GM18508 (cell line): ENCODE measurements around the gene IGFBP6.

Experiments used
- ATAC-seq: cut with Tn5 transposase; IDR thresholded peaks from one replicate; pipeline ENCODE4 v1.9.1; 2021; ENCODE audit warnings: moderate number of reproducible peaks; ENCODE audit not compliant: insufficient read depth, unreplicated experiment

IGFBP6 gene, protein sequence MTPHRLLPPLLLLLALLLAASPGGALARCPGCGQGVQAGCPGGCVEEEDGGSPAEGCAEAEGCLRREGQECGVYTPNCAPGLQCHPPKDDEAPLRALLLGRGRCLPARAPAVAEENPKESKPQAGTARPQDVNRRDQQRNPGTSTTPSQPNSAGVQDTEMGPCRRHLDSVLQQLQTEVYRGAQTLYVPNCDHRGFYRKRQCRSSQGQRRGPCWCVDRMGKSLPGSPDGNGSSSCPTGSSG

GRCh38 chr12:53097564-53098353 lies at the start of gene IGFBP6:
Gene IGFBP6 (plus strand): TSS chr12:53097667. CDS start chr12:53097718, 51 bp downstream.
- no peak for ATAC-seq

DNA sequence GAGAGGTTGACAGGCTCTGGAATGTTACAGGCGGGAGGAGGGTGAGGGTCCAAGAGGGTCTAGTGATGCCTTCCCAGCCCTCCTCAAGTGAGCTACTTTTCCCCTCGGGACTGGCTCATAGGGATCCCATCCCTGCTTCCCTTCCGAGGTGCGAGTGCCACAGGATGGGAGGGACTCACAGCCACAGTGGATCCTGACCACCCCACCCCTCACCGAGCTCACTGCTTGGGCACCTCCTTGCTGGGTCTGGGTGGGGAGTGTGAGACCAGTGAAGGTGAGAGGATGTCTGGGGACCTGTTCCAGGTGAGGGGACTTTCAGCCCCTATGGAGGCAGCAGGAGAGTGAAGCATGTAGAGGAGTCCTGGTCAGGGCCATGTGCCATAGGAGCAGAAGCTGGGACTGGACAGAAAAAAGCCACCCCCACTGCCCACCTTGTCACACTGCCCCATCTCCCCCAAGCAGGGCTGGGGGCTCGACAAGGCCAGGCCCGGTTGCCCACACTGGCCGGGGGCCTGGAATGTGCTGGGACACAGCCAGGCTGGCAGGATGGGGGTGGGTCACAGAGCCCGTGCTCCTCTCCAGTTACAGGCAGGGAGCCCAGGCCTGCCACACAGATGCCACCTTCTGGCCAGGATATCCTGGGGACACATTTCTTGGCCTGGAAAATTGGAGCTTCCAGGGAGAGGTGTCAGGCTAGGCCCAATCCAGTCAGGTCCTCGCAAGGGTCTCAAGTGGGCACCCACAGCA lies 49.3 kb upstream of the IGFBP6 start:
- ATAC-seq, result no peak

GRCh38 chr12:53048780-53049401 lies 48.6 kb upstream of the IGFBP6 start:
- no peak for ATAC-seq

DNA sequence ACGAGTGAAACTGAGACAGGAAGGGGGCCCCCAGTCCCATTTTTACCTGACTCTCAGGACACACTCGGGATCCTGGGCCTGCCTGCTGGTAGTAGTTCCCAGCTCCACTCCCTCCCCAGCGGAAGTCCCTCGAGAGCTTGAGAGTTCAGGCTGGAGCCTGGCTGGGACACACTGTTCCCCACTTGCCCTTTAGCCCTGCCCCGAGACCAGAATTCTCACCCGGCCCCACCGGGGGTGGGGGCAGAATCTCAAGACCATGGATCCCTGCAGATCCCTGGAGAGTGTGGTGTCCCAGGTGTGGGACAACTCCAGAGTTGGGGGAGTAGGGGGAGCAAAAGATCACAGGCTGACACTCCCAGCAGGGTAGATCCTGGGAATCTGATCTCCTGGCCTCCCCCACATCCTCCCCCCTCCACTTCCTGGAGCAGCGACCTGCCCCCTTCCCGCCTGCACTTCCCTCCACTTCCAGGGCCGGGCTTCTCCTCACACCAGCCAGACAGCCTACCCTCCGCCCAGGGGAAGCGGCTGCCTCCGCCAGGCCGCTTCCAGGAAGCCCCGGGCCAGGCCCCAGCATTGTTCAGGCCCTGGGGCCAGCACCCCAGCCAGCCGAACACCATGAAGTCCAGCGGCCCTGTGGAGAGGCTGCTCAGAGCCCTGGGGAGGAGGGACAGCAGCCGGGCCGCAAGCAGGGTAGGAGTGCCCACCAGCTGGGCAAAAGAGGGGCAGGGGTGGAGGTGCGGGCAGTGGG lies 47.7 kb upstream of the IGFBP6 start, which contains the start of gene TNS2:
Gene TNS2, plus strand, starts transcription at position 495 of the 748 bp plus-strand sequence. Its CDS starts 121 bp downstream, at position 616.
- ATAC-seq, result no peak

DNA sequence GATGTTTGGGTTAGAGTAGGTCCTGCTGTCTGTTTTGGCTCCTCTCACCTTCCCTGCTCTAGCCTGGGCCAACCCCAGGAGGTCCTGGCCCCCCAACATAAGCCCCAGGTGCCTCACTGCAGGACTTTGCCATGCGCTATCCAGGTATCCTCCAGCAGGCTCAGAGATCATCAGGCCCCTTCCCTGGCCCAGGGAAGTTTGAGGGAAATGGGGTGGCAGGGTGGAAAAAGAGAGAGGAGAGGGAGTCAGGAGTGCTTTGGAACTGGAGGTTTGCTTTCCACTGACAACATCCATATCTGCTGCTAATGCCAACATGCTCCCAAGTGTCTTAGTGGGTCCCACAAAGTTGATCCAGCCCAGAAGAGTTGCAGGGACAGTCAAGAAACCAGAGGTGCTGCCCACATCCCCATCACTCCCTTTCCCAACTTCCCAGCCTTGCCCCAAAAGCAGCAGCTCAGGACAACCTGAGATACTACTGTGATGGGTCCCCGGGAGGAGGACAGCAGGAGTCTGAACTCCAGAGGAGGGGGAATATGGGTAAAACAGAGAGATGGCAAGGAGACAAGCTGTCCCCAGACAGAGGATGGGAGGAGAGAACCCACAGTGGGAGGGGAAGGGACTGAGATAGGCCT lies 46.9 kb upstream of the IGFBP6 start:
- no peak for ATAC-seq

- ATAC-seq, result no peak
These were observed 46.2 kb upstream of the IGFBP6 start for GRCh38 chr12:53051058-53051880.

DNA sequence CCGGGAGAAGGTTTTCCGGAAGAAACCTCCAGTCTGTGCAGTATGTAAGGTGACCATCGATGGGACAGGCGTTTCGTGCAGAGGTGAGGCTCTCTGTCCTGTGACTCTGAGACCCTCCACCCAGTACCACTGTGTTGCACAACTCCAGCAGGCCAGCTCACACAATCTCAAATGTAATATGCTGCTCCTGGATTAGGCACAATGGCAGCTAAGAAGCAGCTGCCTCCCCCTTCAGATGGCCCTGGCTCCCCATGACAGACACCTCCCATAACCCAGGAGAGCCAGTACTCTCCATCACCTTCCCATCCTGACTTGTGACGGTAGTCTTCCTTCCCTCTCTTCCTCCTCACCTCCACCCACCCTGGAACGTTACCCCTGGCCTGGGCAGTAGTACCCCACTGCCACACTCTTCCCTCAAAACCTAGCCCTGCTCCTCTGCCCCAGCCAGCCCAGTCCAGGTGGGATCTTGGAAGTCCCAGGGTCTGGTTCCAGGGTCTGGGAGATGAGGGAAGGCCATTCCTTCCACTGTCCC lies 45.5 kb upstream of the IGFBP6 start:
- no peak for ATAC-seq

DNA sequence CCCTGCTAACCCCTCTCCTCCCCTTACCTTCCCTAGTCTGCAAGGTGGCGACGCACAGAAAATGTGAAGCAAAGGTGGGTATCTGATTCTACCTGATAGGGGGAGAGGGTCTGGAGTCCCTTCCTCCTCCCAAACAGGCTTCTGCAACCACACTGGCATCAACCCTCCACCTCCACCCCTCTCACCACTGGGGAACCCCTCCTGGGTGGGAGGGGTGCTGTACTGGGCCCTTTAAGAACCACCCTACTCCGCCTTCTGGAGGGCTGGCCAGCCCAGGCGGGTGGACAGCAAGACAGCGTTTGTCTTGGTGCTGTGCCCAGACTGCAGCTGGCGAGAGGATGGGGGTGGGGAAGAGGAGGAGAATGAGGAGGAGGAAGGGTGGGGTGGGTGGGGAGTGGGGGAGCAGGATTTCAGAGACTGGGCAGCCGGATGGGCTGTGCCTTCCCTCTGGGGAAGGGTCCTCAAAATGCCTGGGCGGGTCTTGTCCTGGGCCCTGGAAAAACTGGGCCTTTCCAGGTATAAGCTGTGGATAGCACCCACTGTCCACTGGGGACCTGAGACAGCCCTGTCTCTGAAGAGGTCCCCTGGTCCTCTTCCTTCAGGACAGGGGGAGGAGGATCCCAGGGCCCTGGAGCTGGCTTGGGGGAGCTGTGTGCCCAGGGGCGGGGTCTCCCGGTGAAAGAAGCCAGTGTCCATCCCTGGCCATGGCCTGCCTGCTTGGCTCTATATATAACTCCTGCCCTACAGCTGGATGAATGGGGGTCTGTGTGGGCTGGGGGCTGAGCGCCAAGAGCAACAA lies 44.8 kb upstream of the IGFBP6 start:
- no peak for ATAC-seq

DNA sequence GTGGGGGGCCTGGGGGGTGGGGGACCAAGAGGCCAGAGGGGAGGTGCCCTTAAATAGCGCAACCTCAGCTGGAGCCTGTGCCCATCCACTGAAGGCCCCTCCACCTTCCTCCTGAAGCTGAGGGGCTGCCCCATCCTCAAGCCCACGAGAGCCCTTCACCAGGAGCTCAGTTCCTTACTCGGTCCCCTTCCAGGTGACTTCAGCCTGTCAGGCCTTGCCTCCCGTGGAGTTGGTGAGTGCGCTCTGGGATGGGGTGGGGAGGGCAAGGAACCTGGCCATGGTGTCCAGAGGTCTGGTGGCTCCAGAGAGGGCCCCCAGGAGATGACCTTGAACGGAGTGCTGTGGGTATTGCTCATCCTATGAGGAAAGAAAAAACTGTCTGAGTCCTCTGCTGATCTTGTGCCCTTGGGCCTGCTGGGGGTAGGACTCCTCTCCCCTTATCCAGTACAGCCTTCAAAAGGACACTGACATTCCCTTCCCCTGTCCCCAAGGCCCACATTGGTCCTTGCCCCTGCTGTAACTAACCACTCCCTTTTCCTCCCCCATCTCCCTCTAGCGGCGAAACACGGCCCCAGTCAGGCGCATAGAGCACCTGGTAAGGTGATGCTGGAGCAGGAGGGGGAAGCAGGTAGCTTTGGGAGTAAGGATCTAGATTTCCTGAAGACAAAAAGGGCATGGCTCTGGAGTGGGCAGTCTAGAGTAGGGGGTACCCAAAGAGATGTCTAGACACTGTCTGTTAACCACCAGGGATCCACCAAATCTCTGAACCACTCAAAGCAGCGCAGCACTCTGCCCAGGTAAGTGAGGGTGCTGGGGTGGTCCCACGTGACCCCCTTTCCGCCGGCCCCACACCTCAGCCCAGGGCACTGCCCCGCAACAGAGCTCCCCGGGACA lies 44.0 kb upstream of the IGFBP6 start:
- ATAC-seq, result no peak

- ATAC-seq, result peak; percentile 73
These were observed 43.2 kb upstream of the IGFBP6 start for GRCh38 chr12:53054112-53054878.

- no peak for ATAC-seq
These were observed 41.8 kb upstream of the IGFBP6 start for GRCh38 chr12:53055471-53056266.

DNA sequence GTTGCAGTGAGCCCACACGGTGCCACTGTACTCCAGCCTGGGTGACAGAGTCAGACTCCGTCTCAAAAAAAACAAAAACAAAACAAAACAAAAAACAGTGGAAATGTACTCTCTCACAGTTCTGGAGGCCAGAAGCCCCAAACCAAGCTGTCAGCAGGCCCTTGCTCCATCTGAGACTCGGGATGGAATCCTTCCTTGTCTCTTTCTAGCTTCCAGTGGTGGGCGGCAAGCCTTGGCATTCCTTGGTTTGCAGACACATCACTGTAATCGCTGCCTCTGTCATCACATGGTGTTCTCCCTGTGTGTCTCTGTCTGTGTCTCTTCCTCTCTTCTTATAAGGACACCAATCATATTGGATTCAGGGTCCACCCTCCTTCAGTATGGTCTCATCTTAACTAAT lies 41.2 kb upstream of the IGFBP6 start:
- ATAC-seq, result no peak

DNA sequence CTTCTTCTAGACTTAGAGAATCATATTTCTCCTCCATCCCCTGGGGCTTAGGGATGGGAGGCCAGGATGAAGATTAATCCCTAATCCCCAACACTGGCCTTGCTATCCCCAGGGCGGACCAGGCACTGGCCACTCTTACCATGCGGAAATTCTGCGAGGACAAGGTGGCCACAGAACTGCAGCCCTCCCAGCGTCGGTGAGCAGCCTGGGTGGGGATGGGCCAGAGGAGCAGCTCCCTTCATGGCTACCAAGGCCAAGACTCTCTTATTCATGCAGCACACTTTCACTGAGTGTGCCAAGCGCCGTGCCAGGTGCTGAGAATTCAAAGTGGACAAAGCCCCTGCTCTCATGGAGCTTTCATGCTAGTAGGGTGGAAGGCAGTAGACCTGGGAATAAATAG lies 40.6 kb upstream of the IGFBP6 start:
- no peak for ATAC-seq

- no peak for ATAC-seq
These were observed 39.5 kb upstream of the IGFBP6 start for GRCh38 chr12:53057816-53058500.
